HG03108 (cell line): ENCODE results near the gene NEK6.

ENCODE experiments used
- ATAC-seq: cut with Tn5 transposase; IDR thresholded peaks from one replicate; pipeline ENCODE4 v1.9.1; 2021; ENCODE audit warnings: moderate library complexity; ENCODE audit not compliant: unreplicated experiment

The NEK6 gene

DNA sequence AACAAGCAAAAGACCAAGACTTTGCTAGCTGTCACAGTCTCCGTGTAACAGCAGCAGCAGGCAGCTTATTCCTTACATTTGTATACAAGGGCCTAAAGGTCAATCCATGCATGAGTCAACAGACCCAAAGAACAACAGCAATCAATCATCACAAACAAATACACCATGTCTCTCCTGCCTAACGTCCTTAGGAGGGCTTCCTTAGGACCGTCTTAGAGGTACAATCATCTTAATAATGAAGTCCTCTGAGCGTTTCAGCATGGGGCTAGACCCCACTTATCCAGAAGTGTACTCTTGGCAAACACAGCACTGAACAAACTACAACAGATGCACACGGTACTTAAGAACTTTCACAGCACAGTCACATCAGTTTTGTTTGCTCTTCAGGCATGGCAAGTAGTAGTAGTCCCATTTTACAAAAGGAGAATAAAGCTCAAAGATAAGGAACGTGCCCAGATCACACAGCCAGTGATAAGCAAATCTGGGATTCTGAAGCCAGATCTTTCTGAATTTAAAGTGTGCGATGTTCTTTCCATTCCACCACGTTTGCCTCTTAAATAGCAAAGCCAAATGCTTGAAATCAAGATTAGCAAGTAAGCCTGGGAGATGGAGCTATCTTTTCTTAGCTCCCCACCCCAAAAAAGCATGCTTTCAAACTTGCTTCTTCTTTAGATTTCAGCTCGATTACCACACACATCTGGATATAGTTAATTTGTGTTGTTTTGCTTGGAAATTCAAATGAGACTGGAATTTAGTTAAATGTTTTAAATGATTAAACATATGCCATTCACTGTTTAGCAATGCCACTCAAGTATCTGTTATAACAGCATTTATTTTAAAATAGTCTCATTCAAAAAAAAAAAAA lies 133.3 kb downstream of the NEK6 start:
- ATAC-seq, result no peak

DNA sequence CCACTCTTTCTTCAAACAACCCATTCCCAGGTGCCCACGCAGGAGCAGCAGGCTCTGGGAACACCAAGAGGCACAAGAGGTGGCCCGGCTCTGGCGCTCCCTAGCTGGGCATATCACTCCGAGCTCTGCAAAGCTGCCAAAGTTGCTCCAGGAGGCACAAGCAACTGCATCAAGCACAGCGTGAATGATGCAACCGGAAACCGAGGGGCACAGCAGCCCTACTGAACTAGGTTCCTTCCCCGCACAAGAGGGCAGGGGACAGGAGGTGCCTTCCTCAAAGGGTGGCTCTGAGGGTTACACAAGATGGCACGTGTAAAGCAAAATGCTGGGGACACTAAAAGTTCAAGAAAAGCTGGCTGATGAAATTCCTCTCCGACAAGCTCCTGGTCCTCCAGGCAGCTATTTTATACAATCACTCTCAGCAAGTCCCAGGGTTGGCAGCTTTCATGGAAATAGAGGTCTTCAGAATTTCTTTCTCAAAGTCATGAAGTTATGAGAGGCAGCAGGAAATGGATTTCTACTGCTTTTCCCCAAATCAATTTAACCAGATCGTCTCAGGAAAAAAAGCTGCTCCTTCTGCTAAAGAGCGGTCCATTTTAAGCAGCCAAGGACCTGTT lies 134.6 kb downstream of the NEK6 start:
- ATAC-seq, result no peak

DNA sequence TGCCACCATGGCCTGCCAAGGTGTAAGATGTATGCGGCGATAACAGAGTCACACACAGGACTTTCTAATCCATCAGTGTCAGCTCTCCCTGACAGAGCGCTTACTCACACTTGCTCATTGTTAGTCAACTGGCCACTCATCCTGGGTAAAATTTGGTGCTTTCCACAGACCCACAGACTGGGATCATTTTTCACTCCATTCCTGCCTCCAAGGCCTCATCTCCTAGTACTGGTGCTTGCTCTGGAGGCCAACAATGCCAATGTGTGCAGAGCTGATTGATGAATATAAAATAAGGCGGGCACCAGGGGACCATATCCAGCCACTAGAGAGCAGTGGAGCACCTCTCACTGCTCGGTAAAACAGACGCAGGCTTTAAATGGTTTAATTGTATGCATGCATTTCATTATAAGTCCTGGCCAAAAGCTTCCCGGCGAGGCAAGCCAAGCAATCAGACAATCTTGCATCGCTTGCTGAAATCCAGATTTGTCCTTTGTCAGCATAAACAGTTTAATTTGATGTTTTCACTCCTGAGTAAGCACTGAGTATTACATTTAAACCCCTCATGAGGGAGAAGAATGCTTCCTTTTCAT lies 135.2 kb downstream of the NEK6 start:
- no peak for ATAC-seq

DNA sequence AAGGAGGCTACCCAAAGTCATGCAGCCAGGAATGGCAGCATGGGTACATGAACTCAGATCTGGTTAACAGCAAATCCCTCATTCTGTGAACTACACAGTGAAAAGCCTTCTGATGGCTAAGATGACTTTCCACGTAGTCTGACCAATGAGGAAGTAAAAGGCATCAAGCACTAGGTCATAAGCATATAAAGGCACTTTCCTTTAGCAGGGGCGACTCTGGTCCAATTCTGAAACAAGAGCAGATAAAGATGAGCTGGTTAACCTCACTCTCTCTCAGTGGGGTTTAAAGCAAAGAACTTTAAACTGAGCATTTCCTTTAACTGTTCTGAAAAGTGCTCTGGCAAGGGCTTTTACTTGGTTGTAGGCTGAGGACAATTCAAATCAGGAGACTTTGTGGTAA lies 136.4 kb downstream of the NEK6 start:
- no peak for ATAC-seq

DNA sequence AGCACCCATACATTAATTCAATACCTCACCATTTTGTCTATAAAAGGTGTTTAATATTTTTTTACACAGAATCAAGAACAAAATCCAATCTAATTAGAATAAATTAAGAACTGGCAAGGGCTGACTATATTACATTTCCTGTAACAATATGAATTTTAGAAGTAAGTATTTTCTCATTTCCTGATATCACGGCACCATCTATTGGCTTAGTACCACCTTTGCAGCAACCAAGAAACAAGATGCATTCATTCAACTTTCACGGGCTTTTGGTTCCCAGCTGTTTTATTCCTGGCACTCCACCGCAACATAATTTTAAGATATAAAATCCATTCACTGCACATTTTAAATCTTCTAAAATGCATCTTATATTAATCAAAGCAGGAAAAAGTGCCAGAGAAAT lies 136.8 kb downstream of the NEK6 start:
- ATAC-seq, result no peak

DNA sequence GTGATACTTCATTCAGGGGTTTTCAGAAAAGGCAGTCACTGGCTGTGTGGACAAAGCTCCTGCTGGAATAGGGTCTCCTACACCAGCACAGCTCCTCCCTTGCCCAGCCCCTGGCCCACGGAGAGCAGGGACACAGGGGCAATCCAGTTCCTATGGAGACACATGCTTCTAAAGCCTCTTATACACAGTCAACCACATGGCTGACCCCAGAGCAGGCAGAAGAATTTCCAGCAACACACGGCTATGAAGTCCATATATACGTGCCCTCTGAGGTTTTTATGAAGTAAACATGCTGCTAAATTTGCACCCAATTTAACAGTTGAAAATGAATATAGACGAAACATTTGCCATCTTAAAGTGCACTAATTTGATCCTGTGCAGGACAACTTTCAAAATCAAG lies 138.1 kb downstream of the NEK6 start:
- ATAC-seq, result no peak

DNA sequence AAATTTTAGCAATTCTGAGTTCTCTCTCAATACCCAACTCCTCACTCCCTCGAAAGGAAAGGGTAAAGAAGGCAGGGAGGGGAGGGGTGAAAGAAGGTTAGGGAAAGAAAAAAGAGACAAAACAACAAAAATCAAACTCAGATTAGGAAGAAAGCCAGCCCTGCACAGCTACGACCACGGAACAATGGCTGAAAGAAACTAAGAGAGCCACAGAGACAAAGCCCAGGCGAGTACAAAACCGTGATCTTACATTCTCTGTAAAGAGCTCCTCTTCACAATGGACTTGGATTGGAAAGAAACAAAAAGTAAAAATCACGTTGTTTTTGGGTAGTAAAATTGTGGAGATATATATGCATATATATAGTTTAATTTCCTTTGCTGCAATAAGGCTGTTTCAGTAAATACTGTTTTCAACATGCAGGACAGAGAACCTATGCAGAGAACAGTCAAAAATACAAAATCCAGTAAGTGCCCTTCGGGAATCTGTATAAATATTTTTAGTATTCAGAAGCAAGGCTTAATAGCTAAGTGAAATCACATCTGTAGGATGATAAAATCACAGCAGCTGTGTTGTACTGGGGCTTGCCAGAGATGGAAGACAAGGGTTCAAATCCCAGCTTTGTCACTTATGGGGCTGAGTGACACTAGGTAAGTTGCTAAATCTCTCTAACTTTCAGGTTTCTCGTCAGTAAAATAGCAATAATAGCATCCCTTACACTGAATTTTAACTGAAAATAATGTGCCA lies 140.6 kb downstream of the NEK6 start:
- ATAC-seq, result no peak

DNA sequence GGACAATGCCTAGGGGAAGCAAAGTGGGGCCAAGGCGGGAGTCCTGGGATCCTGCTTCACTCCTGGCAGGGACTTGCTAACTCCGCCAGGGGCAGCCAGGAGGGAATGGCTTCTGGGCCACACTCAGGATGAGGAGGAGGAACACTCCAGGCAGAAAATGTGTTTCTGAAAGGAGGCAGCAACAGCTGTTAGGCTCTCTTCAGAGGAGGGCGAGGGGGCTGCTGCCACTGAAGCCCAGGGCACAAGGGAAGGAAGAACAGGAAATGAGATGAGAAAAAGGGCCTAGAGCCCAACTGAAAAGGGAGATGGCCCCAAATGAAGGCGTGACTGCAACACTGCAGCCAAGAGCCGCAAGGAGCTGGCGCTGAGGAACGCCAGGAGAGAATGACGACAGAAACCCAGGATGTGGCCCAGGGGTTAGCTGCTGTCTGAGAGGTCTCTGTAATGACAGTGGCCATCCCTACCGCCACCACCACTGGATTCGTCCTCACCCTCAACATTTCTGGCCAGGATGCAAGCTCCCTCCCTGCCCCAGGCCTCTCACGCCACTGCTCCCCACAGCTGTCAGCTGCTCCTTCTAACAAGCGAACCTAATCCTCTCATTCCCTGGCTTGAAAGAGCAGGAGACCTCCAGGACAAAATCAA lies 141.7 kb downstream of the NEK6 start:
- ATAC-seq, result no peak

DNA sequence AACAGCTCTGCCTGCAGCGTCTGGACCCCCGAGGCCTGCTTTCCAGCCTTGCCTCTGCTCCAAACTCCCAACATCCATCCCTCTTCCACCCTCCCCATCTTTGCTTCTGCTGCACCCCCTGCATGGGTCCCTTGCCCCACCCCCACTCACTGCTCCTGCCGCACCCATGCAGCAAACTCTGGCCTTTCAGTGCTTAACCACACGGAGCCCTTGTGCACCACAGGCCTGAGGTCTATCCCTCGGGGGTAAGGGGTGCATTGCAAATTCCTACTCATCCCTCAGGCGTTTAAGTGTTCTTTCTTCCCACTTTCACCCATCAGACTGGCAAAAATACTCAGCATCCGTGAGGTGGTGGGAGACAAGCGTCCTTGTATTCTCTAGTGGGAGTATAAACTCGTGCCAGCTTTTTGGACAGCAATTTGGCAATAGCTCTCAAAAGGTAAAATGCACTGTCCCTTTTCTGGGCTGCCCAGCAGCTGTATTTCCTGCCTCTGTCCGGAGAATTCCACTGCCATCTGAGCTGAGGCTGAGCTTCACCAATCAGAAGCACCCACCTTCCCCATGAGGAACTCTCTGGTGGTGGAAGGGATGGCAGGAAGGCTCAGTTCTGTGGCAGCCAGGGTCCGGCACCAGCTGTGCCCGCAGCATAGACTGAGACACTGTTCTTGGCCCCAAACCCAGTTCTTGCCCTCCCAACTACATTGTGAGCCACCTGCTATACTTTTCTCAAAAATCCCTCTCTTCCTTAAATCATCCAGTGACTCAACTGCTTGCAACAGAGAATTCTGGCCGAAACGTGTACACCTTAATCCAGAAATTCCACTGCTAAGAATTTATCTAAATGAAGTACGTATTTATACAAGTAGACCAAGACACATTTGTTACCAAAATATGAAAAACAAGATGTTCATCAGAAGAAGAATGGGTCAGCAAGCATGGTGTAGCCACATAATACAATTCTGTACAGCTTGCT lies 142.5 kb downstream of the NEK6 start:
- no peak for ATAC-seq
